Measurements from ENCODE around the gene C2CD3.

DNA sequence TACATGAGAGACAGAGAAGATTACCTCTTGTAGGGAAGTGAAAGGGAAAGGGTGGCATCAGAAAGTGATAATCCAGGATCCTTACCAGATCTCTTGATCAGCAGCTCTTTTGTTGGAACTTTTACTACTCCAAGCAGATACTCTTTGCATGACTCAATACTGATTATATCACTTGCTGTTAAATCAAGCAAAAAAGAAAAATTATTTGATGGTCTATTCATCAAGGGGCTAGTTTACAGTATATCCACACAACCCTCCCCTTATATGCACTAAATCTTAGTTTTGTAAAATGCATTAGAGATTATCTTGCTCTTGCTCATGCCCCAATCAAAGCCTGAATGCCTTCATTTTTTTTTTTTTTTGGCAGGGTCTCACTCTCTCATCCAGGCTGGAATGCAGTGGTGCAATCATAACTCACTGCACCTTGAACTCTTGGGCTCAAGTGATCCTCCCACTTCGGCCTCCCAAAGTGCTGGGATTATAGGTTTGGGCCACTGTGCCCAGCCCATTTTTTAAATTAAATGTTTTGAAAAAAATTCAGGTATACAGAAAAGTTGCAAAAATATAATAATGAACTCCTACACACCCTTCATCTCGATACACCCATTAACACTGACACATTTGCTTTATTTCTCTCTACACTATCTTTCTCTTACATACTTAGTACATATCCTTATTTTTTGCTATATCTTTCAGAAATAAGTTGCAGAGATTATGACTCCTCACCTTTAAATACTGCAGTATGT lies 85.8 kb downstream of the C2CD3 start:
- TF ChIP-seq, protein P1, sequence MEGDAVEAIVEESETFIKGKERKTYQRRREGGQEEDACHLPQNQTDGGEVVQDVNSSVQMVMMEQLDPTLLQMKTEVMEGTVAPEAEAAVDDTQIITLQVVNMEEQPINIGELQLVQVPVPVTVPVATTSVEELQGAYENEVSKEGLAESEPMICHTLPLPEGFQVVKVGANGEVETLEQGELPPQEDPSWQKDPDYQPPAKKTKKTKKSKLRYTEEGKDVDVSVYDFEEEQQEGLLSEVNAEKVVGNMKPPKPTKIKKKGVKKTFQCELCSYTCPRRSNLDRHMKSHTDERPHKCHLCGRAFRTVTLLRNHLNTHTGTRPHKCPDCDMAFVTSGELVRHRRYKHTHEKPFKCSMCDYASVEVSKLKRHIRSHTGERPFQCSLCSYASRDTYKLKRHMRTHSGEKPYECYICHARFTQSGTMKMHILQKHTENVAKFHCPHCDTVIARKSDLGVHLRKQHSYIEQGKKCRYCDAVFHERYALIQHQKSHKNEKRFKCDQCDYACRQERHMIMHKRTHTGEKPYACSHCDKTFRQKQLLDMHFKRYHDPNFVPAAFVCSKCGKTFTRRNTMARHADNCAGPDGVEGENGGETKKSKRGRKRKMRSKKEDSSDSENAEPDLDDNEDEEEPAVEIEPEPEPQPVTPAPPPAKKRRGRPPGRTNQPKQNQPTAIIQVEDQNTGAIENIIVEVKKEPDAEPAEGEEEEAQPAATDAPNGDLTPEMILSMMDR (IDR thresholded peaks at IDR 0.05): no peak
- TF ChIP-seq POLR2A (IDR thresholded peaks at IDR 0.05): no peak
- no peak for TF ChIP-seq POLR2AphosphoS5 (IDR thresholded peaks at IDR 0.05)

Measured in upper lobe of left lung (tissue), 4 donors.